Adrenal gland (tissue), 12 donors: ENCODE measurements around the gene HEATR5A. TPM values are rescaled to one million over a fixed set of nuclear protein-coding genes. Genes with fewer than 3 reads are reported as not detected.
"Not testable (repeated sequence)": the region's sequence is repeated elsewhere in the genome, so short reads cannot be mapped to it uniquely, and the experiment has no call there.

Experiments used
- DNase-seq, 7 donors: peaks; one replicate each; pipeline ENCODE4 v3.0.0-alpha.2; 2019 to 2020
- H3K27ac ChIP-seq, 5 donors: fragments of 200-600 bp; sonication (generic) in 4 of 5; 1 replicate in 3 of 5; 2 replicates in 2 of 5; pipeline versions ENCODE4 v1.5.1 to v1.8.0; 2016 to 2020; ENCODE audit warnings: mild to moderate bottlenecking in 1 of 5
- H3K27me3 ChIP-seq: fragments of 200-600 bp; 2 replicates; pipeline ENCODE4 v1.8.0; 2021
- H3K36me3 ChIP-seq, 2 donors: fragments of 200-600 bp; replicated peaks in 1 of 2; 1 replicate in 1 of 2; 2 replicates in 1 of 2; pipeline versions ENCODE4 v1.5.1 to v1.8.0; 2018 to 2022
- H3K4me1 ChIP-seq, 2 donors: fragments of 200-600 bp; replicated peaks in 1 of 2; 1 replicate in 1 of 2; 2 replicates in 1 of 2; pipeline versions ENCODE4 v1.5.1 to v1.8.0; 2018 to 2021
- H3K4me3 ChIP-seq, 4 donors: fragments of 200-600 bp; sonication (generic) in 3 of 4; one replicate each; pipeline ENCODE4 v1.5.1; 2016 to 2018
- H3K9me3 ChIP-seq, 3 donors: fragments of 200-600 bp; sonication (generic) in 1 of 3; replicated peaks in 1 of 3; 1 replicate in 2 of 3; 2 replicates in 1 of 3; pipeline versions ENCODE4 v1.5.1 to v1.8.0; 2016 to 2021
- CTCF ChIP-seq, 6 experiments: fragments of 450-650 bp in 4 of 6; fragments of 200-600 bp in 2 of 6; sonication (generic) in 1 of 6; IDR thresholded peaks; 1 replicate in 5 of 6; 2 replicates in 1 of 6; pipeline versions ENCODE4 v1.5.1 to v1.8.0; 2016 to 2021; ENCODE audit warnings: antibody characterized with exemption in 6 of 6, mild to moderate bottlenecking in 2 of 6, moderate library complexity in 1 of 6
- POLR2A ChIP-seq, 2 donors: fragments of 450-650 bp; IDR thresholded peaks; one replicate each; pipeline ENCODE4 v1.6.1; 2017; ENCODE audit warnings: antibody characterized with exemption in 2 of 2, mild to moderate bottlenecking in 2 of 2, moderate library complexity in 1 of 2
- WGBS, 4 donors: extraction: QIAGEN DNeasy Blood & Tissue Kit in 2 of 4; methylation state at CpG; one replicate each; pipeline versions ENCODE4 v1.1.5 to v1.1.7; 2013 to 2017; 5-methylcytosine and 5-hydroxymethylcytosine counted together
- intact Hi-C, 2 donors: fragments of 100-400 bp; cut with DNase I; formaldehyde crosslinking; loops; one replicate each; pipeline versions ENCODE4 v1.14.1 to v1.15.0; 2022 to 2023
- polyA plus RNA-seq, 3 donors: library from polyadenylated mRNA; stranded (reverse); fragments of 200-250 nt in 2 of 3; fragments of 350-450 nt in 1 of 3; fragmentation: Illumina TruSeq in 1 of 3; extraction: RNeasy Lipid Tissue Mini Kit (QIAGEN cat#74804) in 1 of 3; gene quantifications; one replicate each; pipeline ENCODE4 v1.2.3, GENCODE V29; 2013 to 2014
- total RNA-seq, 9 donors: library from RNA; depleted of rRNA in 4 of 9; stranded (reverse); fragments of >200 nt in 4 of 9; fragments of 120-200 nt in 1 of 9; fragmentation: NEBNext Ultra II Directional in 1 of 9; extraction: Animal tissue kit (Norgen Biotek cat#: 25700) in 1 of 9; gene quantifications; one replicate each; pipeline versions ENCODE4 v1.1.0 to v1.2.4, GENCODE V29; 2013 to 2023
- donor health status: healthy with polysubstance abuse.
- donor health status: Bipolar disorder and iron deficiency.
- donor health status: DM: yes; HTN: yes; CAD: no.
- donor health status: DM: no; HTN: no; CAD: no.
- donor health status: DM: no; HTN: no; CAD: no.
- donor health status: DM: yes; HTN: yes; CAD: no.

The HEATR5A gene
- total and polyA plus RNA-seq, 12 donors = 20.8 to 60.4 (median 40.1) TPM

DNA sequence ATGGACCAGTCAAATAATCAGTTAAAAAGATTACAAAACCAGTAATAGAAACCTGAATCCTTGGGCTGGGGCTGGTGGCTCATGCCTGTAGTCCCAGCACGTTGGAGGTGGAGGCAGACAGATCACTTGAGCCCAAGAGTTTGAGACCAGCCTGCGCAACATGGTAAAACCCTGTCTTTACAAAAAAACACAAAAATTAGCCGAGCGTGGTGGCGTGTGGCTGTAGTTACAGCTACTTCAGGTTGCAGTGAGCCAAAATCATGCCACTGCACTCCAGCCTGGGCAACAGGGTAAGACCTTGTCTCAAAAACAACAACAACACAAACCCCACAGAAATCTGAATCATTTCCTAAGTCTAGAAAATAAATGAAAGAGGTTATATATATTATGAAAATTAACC, 100.6 kb downstream of the HEATR5A start:
- H3K4me3 ChIP-seq = no peak overlapping the region
- WGBS, 4 donors = 94 to 99% (median 97%) methylated on average over 5 of the region's 5 CpGs
- intact Hi-C loops = no loop called here
- DNase-seq = no peak
- H3K4me1 ChIP-seq = peaks cover 4 to 12% of the 10 kb centered on the region in 2 donors
- peaks cover 0 to 5% of the 10 kb centered on the region in 2 donors for H3K36me3 ChIP-seq
- no peak overlapping the region for H3K27ac ChIP-seq
- H3K27me3 ChIP-seq = no peaks in the 10 kb centered on the region
- H3K9me3 ChIP-seq = no peaks in the 10 kb centered on the region
- TF ChIP-seq CTCF (IDR thresholded peaks at IDR 0.05) (no peak), POLR2A (IDR thresholded peaks at IDR 0.05) (no peak)

- DNase-seq = no peak
- Histone ChIP-seq H3K4me3 (no peak overlapping the region), H3K4me1 (no peaks in the 10 kb centered on the region), H3K9me3 (no peaks in the 10 kb centered on the region), H3K27me3 (no peaks in the 10 kb centered on the region), H3K36me3 (peaks cover 0 to 45% of the 10 kb centered on the region in 2 donors), H3K27ac (no peak overlapping the region)
- TF ChIP-seq POLR2A (IDR thresholded peaks at IDR 0.05) (no peak), CTCF (IDR thresholded peaks at IDR 0.05) (no peak)
- 93 to 100% (median 95%) methylated on average over 1 of the region's 1 CpG for WGBS, 4 donors
- intact Hi-C loops = no loop called here
Observed at GRCh38 chr14:31312934-31313333, 107.4 kb downstream of the HEATR5A start.

DNA sequence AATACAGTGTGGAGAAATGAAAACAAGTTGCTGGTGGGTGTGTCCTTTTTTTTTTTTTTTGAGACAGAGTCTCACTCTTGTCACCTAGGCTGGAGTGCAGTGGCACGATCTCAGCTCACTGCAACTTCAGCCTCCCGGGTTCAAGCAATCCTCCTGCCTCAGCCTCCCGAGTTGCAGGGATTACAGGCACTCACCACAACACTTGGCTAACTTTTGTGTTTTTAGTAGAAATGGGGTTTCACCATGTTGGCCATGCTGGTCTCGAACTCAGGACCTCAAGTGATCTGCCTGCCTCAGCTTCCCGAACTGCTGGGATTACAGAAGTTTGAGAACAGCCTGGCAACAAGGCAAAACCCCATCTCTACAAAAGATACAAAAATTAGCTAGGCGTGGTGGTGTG, 108.0 kb downstream of the HEATR5A start:
- DNase-seq, H3K9me3 ChIP-seq, H3K4me3 ChIP-seq, H3K4me1 ChIP-seq, intact Hi-C loops, H3K27ac ChIP-seq, H3K27me3 ChIP-seq: not testable (repeated sequence)
- H3K36me3 ChIP-seq = peaks cover 0 to 45% of the 10 kb centered on the region in 2 donors
- 95 to 98% (median 97%) methylated on average over 6 of the region's 6 CpGs for WGBS, 4 donors

GRCh38 chr14:31307618-31308017, 112.7 kb downstream of the HEATR5A start:
- H3K27me3 ChIP-seq = no peaks in the 10 kb centered on the region
- no peak for TF ChIP-seq POLR2A (IDR thresholded peaks at IDR 0.05)
- no peak for TF ChIP-seq CTCF (IDR thresholded peaks at IDR 0.05)
- H3K27ac ChIP-seq = no peak overlapping the region
- intact Hi-C loops = no loop called here
- H3K4me3 ChIP-seq = no peak overlapping the region
- WGBS, 4 donors = 86 to 98% (median 96%) methylated on average over 3 of the region's 3 CpGs
- H3K36me3 ChIP-seq = peaks cover 0 to 40% of the 10 kb centered on the region in 2 donors
- H3K4me1 ChIP-seq = no peaks in the 10 kb centered on the region
- no peaks in the 10 kb centered on the region for H3K9me3 ChIP-seq
- no peak for DNase-seq

DNA sequence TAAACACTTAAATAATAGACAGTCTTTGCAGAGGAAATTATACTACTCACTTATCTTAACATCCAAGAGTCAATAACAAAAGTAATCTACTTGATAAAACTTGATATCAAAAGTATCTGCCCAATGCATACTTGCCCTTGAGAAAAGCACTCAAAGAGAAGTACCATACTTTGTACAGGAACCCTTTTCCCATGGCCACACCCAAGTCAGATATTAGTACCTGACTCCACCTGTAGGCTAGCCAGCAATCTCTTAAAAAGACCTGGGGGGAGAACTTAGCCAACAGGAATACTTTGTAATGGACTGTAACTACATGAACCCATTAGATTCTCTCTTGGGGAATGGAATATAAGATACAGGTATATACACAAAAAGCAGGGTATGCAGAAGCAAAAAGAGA, 113.2 kb downstream of the HEATR5A start:
- intact Hi-C loops = no loop called here
- no peaks in the 10 kb centered on the region for H3K4me1 ChIP-seq
- no peaks in the 10 kb centered on the region for H3K9me3 ChIP-seq
- TF ChIP-seq POLR2A (IDR thresholded peaks at IDR 0.05) = no peak
- TF ChIP-seq CTCF (IDR thresholded peaks at IDR 0.05) = no peak
- DNase-seq = no peak
- H3K36me3 ChIP-seq = peaks cover 0 to 39% of the 10 kb centered on the region in 2 donors
- no peak overlapping the region for H3K27ac ChIP-seq
- H3K27me3 ChIP-seq = no peaks in the 10 kb centered on the region
- H3K4me3 ChIP-seq = no peak overlapping the region
